HepG2 (cell line): Measurements from ENCODE around the gene RRAD. TPM values are rescaled to one million over a fixed set of nuclear protein-coding genes. Genes with fewer than 3 reads are reported as not detected.

Experiments
- ATAC-seq: fragments of 200-7000 bp; cut with Tn5 transposase; 3 replicates; pipeline ENCODE4 v1.9.1; 2020; ENCODE audit warnings: mild to moderate bottlenecking, moderate library complexity
- BruUV-seq: library from RNA; stranded (reverse); fragments of 400-500 nt; replicated peaks from 2 replicates; lab custom pipeline; 2021; lab: Mats Ljungman, UMichigan
- CTCF ChIA-PET: fragments of 300-600 bp; formaldehyde crosslinking; extraction: SDS; loops from one replicate; lab custom pipeline; 2021; ENCODE audit warnings: low total read pairs, inconsistent platforms, low intra/inter-chr PET ratio; lab: Yijun Ruan, JAX
- POLR2A ChIA-PET: fragments of 350-600 bp; sonication (Branson Sonifier 250); formaldehyde crosslinking; loops from one replicate; lab custom pipeline; 2020; ENCODE audit warnings: antibody characterized with exemption, inconsistent platforms; lab: Yijun Ruan, JAX
- DNase-seq: peaks from one replicate; pipeline ENCODE4 v3.0.0-alpha.2; 2015; ENCODE audit warnings: low spot score
- FAIRE-seq: peaks from 3 replicates; lab custom pipeline; 2011; peaks lifted over from hg19 to GRCh38; lab: Jason Lieb, UNC
- H2AFZ ChIP-seq: one replicate; pipeline ENCODE4 v1.6.1; 2011; ENCODE audit warnings: low read length, inconsistent platforms
- H3K27ac ChIP-seq: fragments of 300-600 bp; 3 replicates; pipeline ENCODE4 v1.8.0; 2011; ENCODE audit warnings: mixed run types, mild to moderate bottlenecking, mixed read lengths, low read length, inconsistent platforms; ENCODE audit not compliant: insufficient read depth; ENCODE audit errors: extremely low read length
- H3K27me3 ChIP-seq, 2 experiments: fragments of 200-600 bp in 1 of 2; 2 replicates in 1 of 2; 3 replicates in 1 of 2; pipeline versions ENCODE4 v1.6.0 to v1.8.0; 2011; ENCODE audit warnings: low read length in 2 of 2, mild to moderate bottlenecking in 2 of 2, moderate library complexity in 2 of 2, inconsistent platforms in 1 of 2; ENCODE audit not compliant: insufficient read depth in 2 of 2, control insufficient read depth in 1 of 2
- H3K36me3 ChIP-seq, 2 experiments: fragments of 200-600 bp in 1 of 2; replicated peaks in 1 of 2; 2 replicates in 1 of 2; 3 replicates in 1 of 2; pipeline versions ENCODE4 v1.5.1 to v1.8.0; 2011; ENCODE audit warnings: low read length in 2 of 2, inconsistent platforms in 1 of 2; ENCODE audit not compliant: insufficient read depth in 2 of 2, control insufficient read depth in 1 of 2
- H3K4me1 ChIP-seq: 2 replicates; pipeline ENCODE4 v1.5.1; 2012; ENCODE audit warnings: low read length, inconsistent platforms; ENCODE audit not compliant: insufficient read depth
- H3K4me2 ChIP-seq: 2 replicates; pipeline ENCODE4 v1.6.0; 2011; ENCODE audit warnings: low read depth, low read length, inconsistent platforms
- H3K4me3 ChIP-seq, 3 experiments: fragments of 200-600 bp in 1 of 3; sonication (generic), shearing (Covaris generic) in 1 of 3; replicated peaks in 1 of 3; 2 replicates each; pipeline ENCODE4 v1.5.1; 2011 to 2016; ENCODE audit warnings: low read length in 3 of 3, inconsistent platforms in 2 of 3, low read depth in 2 of 3, mild to moderate bottlenecking in 2 of 3, control low read depth in 1 of 3, mixed read lengths in 1 of 3; ENCODE audit not compliant: insufficient read depth in 1 of 3
- H3K79me2 ChIP-seq: one replicate; pipeline ENCODE4 v1.6.1; 2011; ENCODE audit warnings: low read length, inconsistent platforms; ENCODE audit not compliant: insufficient read depth
- H3K9ac ChIP-seq: 2 replicates; pipeline ENCODE4 v1.6.0; 2011; ENCODE audit warnings: mild to moderate bottlenecking, low read depth, low read length, inconsistent platforms; ENCODE audit not compliant: insufficient read depth
- H3K9me3 ChIP-seq: 2 replicates; pipeline ENCODE4 v1.5.1; 2012; ENCODE audit warnings: mild to moderate bottlenecking, low read length
- H4K20me1 ChIP-seq: 2 replicates; pipeline ENCODE4 v1.6.0; 2011; ENCODE audit warnings: inconsistent platforms, mild to moderate bottlenecking, low read length, moderate library complexity; ENCODE audit not compliant: insufficient read depth
- CSRNP1 ChIP-seq: sonication (generic); formaldehyde crosslinking; IDR thresholded peaks from 2 replicates; pipeline ENCODE4 v1.8.1; 2023; ENCODE audit warnings: mild to moderate bottlenecking, missing genetic modification reagents
- FOXO1 ChIP-seq: sonication (generic); formaldehyde crosslinking; IDR thresholded peaks from 2 replicates; pipeline ENCODE4 v1.4.0; 2020; ENCODE audit warnings: missing genetic modification reagents
- HMG20A ChIP-seq: IDR thresholded peaks from 2 replicates; pipeline ENCODE4 v1.6.1; 2016; ENCODE audit warnings: borderline replicate concordance
- HNRNPH1 ChIP-seq: fragments of 200-400 bp; formaldehyde crosslinking; optimal IDR thresholded peaks from 2 replicates; pipeline ENCODE3; 2017; ENCODE audit warnings: mild to moderate bottlenecking, low read depth, low read length
- HOXA3 ChIP-seq: sonication (generic); formaldehyde crosslinking; IDR thresholded peaks from 2 replicates; pipeline ENCODE4 v1.5.0; 2020; ENCODE audit warnings: missing genetic modification reagents
- PHB2 ChIP-seq: fragments of 450-650 bp; IDR thresholded peaks from 2 replicates; pipeline ENCODE4 v1.6.1; 2018; ENCODE audit not compliant: partially characterized antibody
- PHF21A ChIP-seq: sonication (generic); formaldehyde crosslinking; IDR thresholded peaks from 2 replicates; pipeline ENCODE4 v1.5.0; 2020; ENCODE audit warnings: mild to moderate bottlenecking, missing genetic modification reagents
- POGK ChIP-seq: sonication (generic); formaldehyde crosslinking; conservative IDR thresholded peaks from 2 replicates; pipeline ENCODE4 v1.8.0; 2022; ENCODE audit warnings: mild to moderate bottlenecking, moderate library complexity, missing genetic modification reagents
- TBP ChIP-seq: sonication (generic); formaldehyde crosslinking; IDR thresholded peaks from 2 replicates; pipeline ENCODE4 v1.5.0; 2020; ENCODE audit warnings: missing genetic modification reagents
- ZFP36 ChIP-seq: fragments of 150-350 bp; IDR thresholded peaks from 2 replicates; pipeline ENCODE4 v1.6.1; 2018; ENCODE audit warnings: borderline replicate concordance, low read length, low read depth; ENCODE audit not compliant: partially characterized antibody
- ZNF605 ChIP-seq: sonication (generic); formaldehyde crosslinking; IDR thresholded peaks from 2 replicates; pipeline ENCODE4 v1.8.0; 2022; ENCODE audit warnings: mild to moderate bottlenecking, missing genetic modification reagents
- WGBS: methylation state at CpG from one replicate; pipeline ENCODE4 v1.1.6; 2017; ENCODE audit warnings: low lambda C conversion rate; 5-methylcytosine and 5-hydroxymethylcytosine counted together
- in situ Hi-C: cut with HindIII; loops from 2 replicates; pipeline ENCODE4 v1.10.0; 2017; ENCODE audit warnings: low pct_unique_long_range_greater_than_20kb; ENCODE audit not compliant: extremely low pct_ligation_motif_present
- intact Hi-C: fragments of 100-400 bp; cut with micrococcal nuclease; formaldehyde crosslinking; loops from one replicate; pipeline ENCODE4 v1.10.0; 2022; ENCODE audit not compliant: unreplicated experiment
- polyA plus RNA-seq, 8 experiments: library from polyadenylated mRNA; depleted of rRNA in 3 of 8; stranded (reverse) in 7 of 8; unstranded in 1 of 8; fragments of >200 nt; fragmentation: Illumina TruSeq in 4 of 8; extraction: Trizol in 4 of 8; gene quantifications; 2 replicates each; pipeline versions ENCODE4 v1.2.1 to v1.2.3, GENCODE V29; 2011 to 2016; ENCODE audit warnings: low read depth in 4 of 8, missing spikeins in 1 of 8, mixed read lengths in 1 of 8; ENCODE audit not compliant: insufficient read depth in 1 of 8
- total RNA-seq, 5 experiments: library from RNA; depleted of rRNA; stranded (reverse); fragments of >200 nt; fragmentation: Illumina TruSeq; extraction: Trizol; gene quantifications; 2 replicates each; pipeline ENCODE4 v1.2.3, GENCODE V29; 2016; ENCODE audit warnings: low read depth in 1 of 5
- TF ChIP-seq, protein P1 (sequence below): sonication (generic); formaldehyde crosslinking; IDR thresholded peaks from 2 replicates; pipeline ENCODE4 v1.4.0; 2020; ENCODE audit warnings: missing genetic modification reagents
- TF ChIP-seq, protein P2 (sequence below): sonication (generic); formaldehyde crosslinking; IDR thresholded peaks from 2 replicates; pipeline ENCODE4 v1.5.0; 2020; ENCODE audit warnings: mild to moderate bottlenecking, missing genetic modification reagents, moderate library complexity

The RRAD gene
- total and polyA plus RNA-seq, 2 of the 13 experiments (the other 11 are each of a cell fraction or from before 2014, with no cell fraction given), result 0.80 to 1.1 TPM

GRCh38 chr16:66955363-66956153 lies 30.2 kb upstream of the RRAD start (continued):
- TF ChIP-seq ZNF605 (CRISPR knock-in tag), result peak; percentile 34; the same call in 1 of the 2 replicates
- TF ChIP-seq, protein P1, sequence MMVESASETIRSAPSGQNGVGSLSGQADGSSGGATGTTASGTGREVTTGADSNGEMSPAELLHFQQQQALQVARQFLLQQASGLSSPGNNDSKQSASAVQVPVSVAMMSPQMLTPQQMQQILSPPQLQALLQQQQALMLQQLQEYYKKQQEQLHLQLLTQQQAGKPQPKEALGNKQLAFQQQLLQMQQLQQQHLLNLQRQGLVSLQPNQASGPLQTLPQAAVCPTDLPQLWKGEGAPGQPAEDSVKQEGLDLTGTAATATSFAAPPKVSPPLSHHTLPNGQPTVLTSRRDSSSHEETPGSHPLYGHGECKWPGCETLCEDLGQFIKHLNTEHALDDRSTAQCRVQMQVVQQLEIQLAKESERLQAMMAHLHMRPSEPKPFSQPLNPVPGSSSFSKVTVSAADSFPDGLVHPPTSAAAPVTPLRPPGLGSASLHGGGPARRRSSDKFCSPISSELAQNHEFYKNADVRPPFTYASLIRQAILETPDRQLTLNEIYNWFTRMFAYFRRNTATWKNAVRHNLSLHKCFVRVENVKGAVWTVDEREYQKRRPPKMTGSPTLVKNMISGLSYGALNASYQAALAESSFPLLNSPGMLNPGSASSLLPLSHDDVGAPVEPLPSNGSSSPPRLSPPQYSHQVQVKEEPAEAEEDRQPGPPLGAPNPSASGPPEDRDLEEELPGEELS (CRISPR knock-in tag), result 0 out of 2 replicates have a peak, but pooled peaks have one; percentile 5

- Histone ChIP-seq H2AFZ (peak overlapping the region; percentile 24), H4K20me1 (no peaks in the 10 kb centered on the region), H3K4me1 (peaks cover 73% of the 10 kb centered on the region), H3K79me2 (no peaks in the 10 kb centered on the region), H3K4me2 (peak overlapping the region; percentile 74), H3K36me3 (no peaks in the 10 kb centered on the region), H3K9me3 (0 out of 2 replicates have a peak, but pooled peaks cover 5% of the 10 kb centered on the region), H3K27me3 (peaks cover 3 to 14% of the 10 kb centered on the region in 2 experiments; a peak in 4 of 5 replicates), H3K27ac (no peak overlapping the region), H3K9ac (peak overlapping the region; percentile 27; the same call in 1 of the 2 replicates), H3K4me3 (peak overlapping the region in 2 of 3 experiments; percentile 25 to 40; a peak in 4 of 6 replicates)
- intact Hi-C loops, result loop anchor here (2.0 to 10.0 kb wide), 3 partner anchors 23 to 61 kb away; no protein-coding TSS in a partner anchor
- in situ Hi-C loops, result no loop called here
- ATAC-seq (peak; percentile 86), DNase-seq (peak; percentile 85), FAIRE-seq (peak; percentile 95)
- ChIA-PET POLR2A (interaction anchor here (0.8 to 1.3 kb wide), 3 partner anchors 10 to 292 kb away, joined by 3 to 7 read pairs (median 3); partner anchors contain the start of gene NOL3), CTCF (interaction anchor here (0.9 to 2.4 kb wide), 6 partner anchors 8 to 226 kb away, joined by 3 to 13 read pairs (median 4); no protein-coding TSS in a partner anchor)
- no TSS peak for BruUV-seq
- under 1% methylated on average over 8 of the region's 8 CpGs for WGBS
- TF ChIP-seq PHF21A (CRISPR knock-in tag) (peak; percentile 43; the same call in 1 of the 2 replicates), POGK (CRISPR knock-in tag) (no peak), HNRNPH1 (no peak), PHB2 (no peak), TBP (CRISPR knock-in tag) (no peak), FOXO1 (CRISPR knock-in tag) (0 out of 2 replicates have a peak, but pooled peaks have one; percentile 20), HMG20A (CRISPR knock-in tag) (peak; percentile 33; the same call in 1 of the 2 replicates), CSRNP1 (CRISPR knock-in tag) (no peak), HOXA3 (CRISPR knock-in tag) (peak; percentile 13; the same call in 1 of the 2 replicates), ZFP36 (peak; percentile 31)
- TF ChIP-seq, protein P2, sequence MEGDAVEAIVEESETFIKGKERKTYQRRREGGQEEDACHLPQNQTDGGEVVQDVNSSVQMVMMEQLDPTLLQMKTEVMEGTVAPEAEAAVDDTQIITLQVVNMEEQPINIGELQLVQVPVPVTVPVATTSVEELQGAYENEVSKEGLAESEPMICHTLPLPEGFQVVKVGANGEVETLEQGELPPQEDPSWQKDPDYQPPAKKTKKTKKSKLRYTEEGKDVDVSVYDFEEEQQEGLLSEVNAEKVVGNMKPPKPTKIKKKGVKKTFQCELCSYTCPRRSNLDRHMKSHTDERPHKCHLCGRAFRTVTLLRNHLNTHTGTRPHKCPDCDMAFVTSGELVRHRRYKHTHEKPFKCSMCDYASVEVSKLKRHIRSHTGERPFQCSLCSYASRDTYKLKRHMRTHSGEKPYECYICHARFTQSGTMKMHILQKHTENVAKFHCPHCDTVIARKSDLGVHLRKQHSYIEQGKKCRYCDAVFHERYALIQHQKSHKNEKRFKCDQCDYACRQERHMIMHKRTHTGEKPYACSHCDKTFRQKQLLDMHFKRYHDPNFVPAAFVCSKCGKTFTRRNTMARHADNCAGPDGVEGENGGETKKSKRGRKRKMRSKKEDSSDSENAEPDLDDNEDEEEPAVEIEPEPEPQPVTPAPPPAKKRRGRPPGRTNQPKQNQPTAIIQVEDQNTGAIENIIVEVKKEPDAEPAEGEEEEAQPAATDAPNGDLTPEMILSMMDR, result peak; percentile 96
These were observed 28.8 kb upstream of the RRAD start for GRCh38 chr16:66954097-66954659.
